ENCODE results near the gene CYGB.

Gene CYGB

GRCh38 chr17:76540381-76541300, 3.1 kb upstream of the CYGB start:
- DNase-seq (ENCODE audit: low read depth) = peak; percentile 89
- peak overlapping the region; percentile 55 for H3K4me3 ChIP-seq (ENCODE audit: low read length)
- peak; percentile 38 for TF ChIP-seq CTCF (conservative IDR thresholded peaks at IDR 0.05; ENCODE audit: low read length)

- TF ChIP-seq CTCF (conservative IDR thresholded peaks at IDR 0.05; ENCODE audit: low read length) = no peak; the same call in 1 of the 2 replicates
- H3K4me3 ChIP-seq (ENCODE audit: low read length) = peak within 1 kb of the TSS; percentile 55
- DNase-seq (ENCODE audit: low read depth) = no peak
Observed at GRCh38 chr17:76539631-76540271, 2.2 kb upstream of the CYGB start, which contains the start of gene PRCD. TSS of gene PRCD (plus strand) at chr17:76540044. CDS start at chr17:76540142, 98 bp downstream.

GRCh38 chr17:76538941-76539570, 1.5 kb upstream of the CYGB start:
- no peak overlapping the region for H3K4me3 ChIP-seq (ENCODE audit: low read length)
- no peak for TF ChIP-seq CTCF (conservative IDR thresholded peaks at IDR 0.05; ENCODE audit: low read length)
- no peak for DNase-seq (ENCODE audit: low read depth)

GRCh38 chr17:76538281-76538931, 897 bp upstream of the CYGB start:
- DNase-seq (ENCODE audit: low read depth) = no peak
- no peak for TF ChIP-seq CTCF (conservative IDR thresholded peaks at IDR 0.05; ENCODE audit: low read length)
- no peak overlapping the region for H3K4me3 ChIP-seq (ENCODE audit: low read length)

GRCh38 chr17:76537288-76537577, 276 bp downstream of the CYGB start:
- peak; percentile 40 for DNase-seq (ENCODE audit: low read depth)
- TF ChIP-seq CTCF (conservative IDR thresholded peaks at IDR 0.05; ENCODE audit: low read length) = no peak
- H3K4me3 ChIP-seq (ENCODE audit: low read length) = peak overlapping the region; percentile 44

- DNase-seq (ENCODE audit: low read depth) = no peak
- no peak for TF ChIP-seq CTCF (conservative IDR thresholded peaks at IDR 0.05; ENCODE audit: low read length)
- H3K4me3 ChIP-seq (ENCODE audit: low read length) = no peak overlapping the region; the same call in 1 of the 2 replicates
Observed at GRCh38 chr17:76536511-76537287, 810 bp downstream of the CYGB start.
